ENCODE results near the gene HPCAL1.

DNA sequence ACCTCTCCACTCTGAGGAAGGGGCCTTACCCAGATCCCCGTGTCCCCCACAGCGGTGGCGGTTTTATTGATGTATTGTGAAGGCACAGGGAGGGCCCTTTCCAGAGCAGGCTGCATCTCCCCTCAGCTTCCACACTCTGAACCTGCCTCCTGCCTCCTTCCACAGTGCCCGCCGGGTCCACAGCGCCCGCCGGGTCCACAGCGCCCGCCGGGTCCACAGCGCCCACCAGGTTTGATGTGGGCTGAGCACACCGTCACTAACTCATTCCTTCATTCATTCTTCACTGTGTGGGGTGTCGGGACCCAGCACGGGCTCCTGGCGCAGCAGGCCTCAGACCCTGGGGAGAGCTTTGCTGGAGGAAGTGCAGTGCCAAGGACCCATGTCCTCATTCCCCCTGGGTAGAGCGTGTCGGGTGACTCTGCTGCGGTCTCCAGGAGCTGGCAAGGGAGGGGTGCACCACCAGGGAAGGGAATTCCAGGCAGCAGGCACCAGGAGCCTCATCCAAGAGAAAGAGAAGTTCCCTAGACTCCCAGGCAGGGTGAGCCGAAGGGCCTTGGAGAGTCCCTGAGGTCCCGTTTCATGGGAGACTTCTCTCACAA lies 57.1 kb downstream of the HPCAL1 start:
- TF ChIP-seq EZH2 (IDR thresholded peaks at IDR 0.05; ENCODE audit: low read depth, low read length, severe bottlenecking) (no peak), TBP (IDR thresholded peaks at IDR 0.05; ENCODE audit: low read depth, low read length) (no peak), E2F6 (IDR thresholded peaks at IDR 0.05) (no peak), CTCF (IDR thresholded peaks at IDR 0.05; ENCODE audit: control extremely low read depth in 1 of 3, insufficient read depth in 1 of 3, low read depth in 1 of 3, low read length in 3 of 3) (no peak)
